Fibroblast of gingiva (primary cell): ENCODE measurements around the gene GIPR.
"Not testable (repeated sequence)": the region's sequence is repeated elsewhere in the genome, so short reads cannot be mapped to it uniquely, and the experiment has no call there.

Experiments used
- DNase-seq: peaks from one replicate; pipeline ENCODE4 v3.0.0-alpha.2; 2011; ENCODE audit warnings: low read depth

Gene GIPR

DNA sequence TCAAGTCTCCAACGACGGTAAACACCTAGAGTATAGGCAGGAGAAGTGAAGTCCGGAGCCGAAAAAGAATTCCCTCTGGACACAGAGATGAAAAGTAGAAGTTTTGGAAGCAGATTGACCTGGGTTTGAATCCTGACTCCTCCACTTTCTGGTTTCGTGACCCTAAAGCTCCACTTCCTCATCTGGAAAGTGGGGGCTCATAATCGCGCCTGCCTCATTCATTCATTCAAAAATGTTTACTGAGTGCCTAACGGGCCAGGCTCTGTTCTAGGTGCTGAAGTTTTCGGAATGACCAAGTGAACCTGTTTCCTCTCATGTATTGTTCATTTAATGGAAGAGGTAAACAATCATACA, 21.7 kb upstream of the GIPR start:
- DNase-seq = no peak

- DNase-seq = no peak
These were observed 17.3 kb upstream of the GIPR start for GRCh38 chr19:45650722-45651121.

DNA sequence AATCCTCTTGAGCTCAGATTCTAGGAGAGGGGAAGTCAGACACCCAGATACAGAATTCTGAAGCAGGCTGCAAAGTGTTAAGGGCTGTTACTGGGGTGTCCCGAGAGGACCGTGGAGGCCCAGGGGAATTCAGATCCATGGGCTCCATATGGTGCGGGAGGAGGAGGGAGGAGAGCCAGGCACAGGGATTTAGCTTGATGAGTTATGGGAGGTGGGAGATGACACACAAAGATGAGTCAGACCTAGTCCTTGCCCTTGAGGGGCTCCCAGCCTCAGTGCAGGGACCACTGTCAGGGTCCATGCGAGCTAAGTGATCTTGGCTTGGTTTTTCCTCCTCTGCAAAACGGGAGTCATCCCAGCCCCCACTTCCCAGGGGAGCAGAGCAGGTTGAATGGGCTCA, 14.4 kb upstream of the GIPR start:
- DNase-seq = no peak

GRCh38 chr19:45655073-45655472, 12.9 kb upstream of the GIPR start:
- no peak for DNase-seq

DNA sequence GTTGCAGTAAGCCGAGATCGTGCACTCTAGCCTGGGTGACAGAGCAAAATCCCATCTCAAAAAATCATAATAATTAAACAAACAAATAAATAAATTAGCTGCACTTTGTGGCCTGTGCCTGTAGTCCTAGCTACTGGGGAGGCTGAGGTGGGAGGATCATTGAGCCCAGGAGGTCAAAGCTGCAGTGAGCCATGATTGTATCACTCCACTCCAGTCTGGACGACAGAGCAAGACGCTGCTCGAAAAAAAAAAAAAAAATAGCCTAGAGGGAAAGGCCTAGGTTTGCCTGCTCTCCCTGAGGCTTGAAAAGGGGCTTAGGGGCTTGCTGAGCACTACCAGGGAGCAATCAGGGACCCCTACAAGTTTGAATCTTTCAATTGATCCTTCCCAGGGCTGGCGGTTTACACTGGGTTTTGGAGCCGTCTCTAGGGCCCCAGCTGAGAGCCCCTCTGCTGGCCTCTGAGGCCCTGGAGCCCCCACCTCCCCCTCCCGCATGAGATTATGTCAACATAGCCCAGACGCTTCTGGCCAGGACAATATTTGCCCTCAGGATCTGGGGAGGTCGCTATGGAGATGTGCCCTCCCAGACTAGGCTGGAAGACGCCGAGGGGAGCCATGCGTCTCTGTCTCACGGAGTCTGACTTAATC, 10.4 kb upstream of the GIPR start:
- DNase-seq = no peak

DNA sequence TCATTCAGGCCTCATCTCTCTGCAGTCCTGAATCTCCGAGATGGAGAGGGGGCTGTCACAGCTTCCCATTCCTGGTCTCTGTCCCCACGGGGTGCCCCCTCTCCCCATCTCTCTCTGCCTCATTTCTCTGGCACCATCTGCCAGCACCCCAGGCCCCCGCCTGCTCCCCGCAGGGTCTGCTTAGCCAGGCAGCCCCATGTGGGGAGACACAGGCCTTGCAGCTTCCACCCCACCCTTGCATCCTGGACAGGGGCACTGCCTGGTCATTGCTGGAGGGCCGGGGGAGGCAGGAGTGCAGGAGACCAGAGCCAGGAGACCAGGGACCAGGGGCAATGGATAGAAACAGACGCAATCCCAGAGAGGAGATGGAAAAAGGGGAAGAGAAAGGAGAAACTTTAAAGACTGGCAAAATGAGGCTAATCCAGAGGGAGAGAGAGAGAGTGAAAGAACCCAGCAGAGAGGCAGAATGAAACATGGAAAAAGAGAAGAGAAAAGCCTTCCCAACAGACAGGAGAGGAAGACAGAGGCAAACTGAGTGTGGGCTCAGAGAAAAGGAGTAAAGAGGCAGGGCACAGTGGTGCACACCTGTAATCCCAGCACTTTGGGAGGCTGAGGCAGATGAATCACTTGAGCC, 8.8 kb upstream of the GIPR start:
- DNase-seq = no peak

- no peak for DNase-seq
These were observed 7.4 kb upstream of the GIPR start for GRCh38 chr19:45660636-45661035.

DNA sequence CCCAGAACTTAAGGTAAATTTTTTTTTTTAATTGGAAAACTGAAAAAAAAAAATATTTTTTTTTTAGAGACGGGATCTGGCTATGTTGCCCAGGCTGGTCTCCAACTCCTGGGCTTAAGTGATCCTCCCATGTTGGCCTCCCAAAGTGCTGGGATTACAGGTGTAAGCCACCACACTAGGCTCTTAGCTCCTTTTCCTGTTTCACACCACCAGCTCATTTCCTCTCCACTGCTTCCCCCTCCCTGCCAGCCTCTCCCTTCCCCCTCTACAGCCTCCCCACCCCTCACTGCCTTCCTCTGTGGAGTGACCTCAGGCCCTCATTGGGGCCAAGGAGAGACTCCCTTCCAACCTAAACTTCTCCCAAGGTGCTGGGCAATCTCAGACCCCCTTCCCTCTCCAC, 4.2 kb upstream of the GIPR start:
- no peak for DNase-seq

DNA sequence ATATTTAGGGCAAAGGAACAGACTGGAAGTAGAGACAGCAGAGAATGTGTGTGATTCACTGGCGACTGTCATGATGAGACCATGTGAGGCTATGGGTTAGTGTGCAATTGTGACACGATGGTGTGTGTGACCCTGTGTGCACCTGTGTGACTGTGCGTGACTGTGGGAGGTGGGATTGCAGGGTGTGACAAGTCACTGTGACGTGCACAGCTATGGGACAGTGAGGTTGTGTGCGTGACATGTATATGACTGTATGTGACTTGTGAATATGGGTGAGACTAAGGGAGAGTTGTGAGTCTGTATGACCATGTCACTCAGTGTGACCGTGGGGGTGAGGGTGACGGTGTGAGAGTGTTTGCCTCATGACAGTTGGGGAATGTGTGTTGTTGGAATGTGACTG, 3.4 kb upstream of the GIPR start:
- DNase-seq = no peak

- no peak for DNase-seq
These were observed 386 bp downstream of the GIPR start for GRCh38 chr19:45668342-45668871.

GRCh38 chr19:45670670-45671453, 2.8 kb downstream of the GIPR start:
- DNase-seq = peak; percentile 66

DNA sequence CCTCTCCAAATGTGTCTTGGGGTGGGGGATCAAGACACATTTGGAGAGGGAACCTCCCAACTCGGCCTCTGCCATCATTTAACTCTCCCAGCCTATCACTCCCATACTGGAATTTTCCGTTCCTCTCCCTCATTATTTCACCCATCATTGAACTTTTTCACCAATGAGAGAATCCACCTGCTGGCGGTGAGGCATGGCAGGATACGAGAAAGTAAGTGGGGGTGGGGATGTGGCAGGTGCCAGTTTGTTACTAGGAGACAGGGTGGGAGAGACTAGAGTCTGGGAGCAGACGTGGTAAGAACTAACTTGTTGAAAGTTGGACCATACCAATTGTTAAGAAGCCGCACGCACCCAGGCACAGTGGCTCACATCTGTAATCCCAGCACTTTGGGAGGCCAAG, 6.9 kb downstream of the GIPR start:
- no peak for DNase-seq

DNA sequence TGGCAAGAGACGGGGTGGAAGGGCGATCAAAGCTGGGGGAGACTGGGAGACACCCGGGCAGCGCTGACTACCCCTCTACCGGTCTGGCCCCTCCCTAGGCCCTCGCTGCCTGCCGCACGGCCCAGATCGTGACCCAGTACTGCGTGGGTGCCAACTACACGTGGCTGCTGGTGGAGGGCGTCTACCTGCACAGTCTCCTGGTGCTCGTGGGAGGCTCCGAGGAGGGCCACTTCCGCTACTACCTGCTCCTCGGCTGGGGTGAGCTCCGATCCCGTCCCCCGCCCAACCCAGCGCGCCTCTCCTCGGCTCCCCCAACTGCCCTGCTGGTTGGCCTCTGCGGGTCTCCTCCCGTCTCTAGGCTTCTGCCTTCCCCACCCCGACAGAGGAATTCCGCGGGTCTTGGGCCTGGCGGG, 8.8 kb downstream of the GIPR start:
- no peak for DNase-seq

GRCh38 chr19:45677351-45678230, 9.6 kb downstream of the GIPR start:
- DNase-seq = peak; percentile 68

- peak; percentile 71 for DNase-seq
These were observed 13.5 kb downstream of the GIPR start for GRCh38 chr19:45681391-45682015.

DNA sequence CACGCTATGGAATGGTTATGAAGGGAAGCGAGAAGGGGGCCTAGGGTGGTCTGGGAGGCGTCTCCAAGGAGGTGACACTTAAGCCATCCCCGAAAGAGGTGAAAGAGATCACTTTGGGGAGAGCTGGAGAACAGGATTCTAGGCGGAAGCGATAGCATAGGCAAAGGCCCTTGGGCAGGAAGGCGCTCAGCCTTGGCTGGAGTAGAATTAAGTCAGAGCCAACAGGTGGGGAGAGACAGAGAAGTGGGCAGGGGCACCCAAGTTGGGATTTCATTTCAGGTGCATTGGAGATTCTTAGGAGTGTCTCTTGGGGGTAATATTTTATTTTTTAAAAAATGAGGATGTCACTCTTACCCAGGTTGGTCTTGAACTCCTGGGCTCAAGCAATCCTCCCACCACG, 14.1 kb downstream of the GIPR start:
- DNase-seq = no peak

- no peak for DNase-seq
These were observed 14.9 kb downstream of the GIPR start for GRCh38 chr19:45682908-45683307.

DNA sequence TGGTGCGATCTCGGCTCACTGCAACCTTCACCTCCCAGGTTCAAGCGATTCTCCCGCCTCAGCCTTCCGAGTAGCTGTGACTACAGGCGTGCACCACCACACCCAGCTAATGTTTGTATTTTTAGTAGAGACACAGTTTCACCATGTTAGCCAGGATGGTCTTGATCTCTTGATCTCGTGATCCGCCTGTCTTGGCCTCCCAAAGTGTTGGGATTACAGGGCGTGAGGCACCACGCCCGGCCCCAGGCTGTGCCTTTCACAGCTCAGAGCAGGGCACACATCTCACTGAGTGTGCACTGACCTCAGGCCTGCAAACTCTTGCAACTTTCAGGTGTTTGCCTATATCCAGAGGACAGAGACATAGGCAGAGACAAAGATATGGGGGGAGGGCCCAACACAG, 17.0 kb downstream of the GIPR start:
- DNase-seq = not testable (repeated sequence)

- DNase-seq = no peak
These were observed 19.6 kb downstream of the GIPR start for GRCh38 chr19:45687599-45687998.

- peak; percentile 94 for DNase-seq
These were observed 23.6 kb downstream of the GIPR start, which contains the start of gene SNRPD2 for GRCh38 chr19:45691516-45692186. Gene SNRPD2, minus strand, starts transcription at chr19:45691953. Its CDS starts 65 bp downstream, at chr19:45691888.
